MM.1S (cell line): ENCODE data around the gene MRPS35.

Experiments
- EZH2phosphoT487 ChIP-seq: fragments of 300-600 bp; sonication (generic); IDR thresholded peaks from 2 replicates; pipeline ENCODE4 v1.6.1; 2018; ENCODE audit warnings: antibody characterized with exemption, low read length
- TF ChIP-seq, protein P1 (sequence below): fragments of 300-600 bp; sonication (generic); IDR thresholded peaks from 2 replicates; pipeline ENCODE4 v1.5.1; 2016; ENCODE audit warnings: antibody characterized with exemption, low read length, mixed read lengths

DNA sequence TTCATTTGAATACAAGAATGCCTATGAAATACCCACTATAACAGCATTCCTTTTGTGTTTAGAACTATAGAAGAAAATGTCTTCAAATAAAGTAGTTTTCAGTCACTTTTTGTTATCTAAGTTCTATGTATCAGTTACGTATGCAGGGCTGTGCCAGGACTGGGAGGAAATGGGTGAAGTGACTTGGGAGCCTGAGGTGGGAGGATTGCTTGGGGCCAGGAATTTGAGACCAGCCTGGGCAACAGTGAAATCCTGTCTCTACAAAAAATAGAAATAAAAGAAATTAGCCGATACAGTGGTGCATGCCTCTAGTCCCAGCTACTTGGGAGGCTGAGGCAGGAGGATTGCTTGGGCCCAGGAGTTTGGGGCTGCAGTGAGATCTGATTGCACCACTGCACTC is 92.3 kb downstream of the MRPS35 start:
- TF ChIP-seq, protein P1, sequence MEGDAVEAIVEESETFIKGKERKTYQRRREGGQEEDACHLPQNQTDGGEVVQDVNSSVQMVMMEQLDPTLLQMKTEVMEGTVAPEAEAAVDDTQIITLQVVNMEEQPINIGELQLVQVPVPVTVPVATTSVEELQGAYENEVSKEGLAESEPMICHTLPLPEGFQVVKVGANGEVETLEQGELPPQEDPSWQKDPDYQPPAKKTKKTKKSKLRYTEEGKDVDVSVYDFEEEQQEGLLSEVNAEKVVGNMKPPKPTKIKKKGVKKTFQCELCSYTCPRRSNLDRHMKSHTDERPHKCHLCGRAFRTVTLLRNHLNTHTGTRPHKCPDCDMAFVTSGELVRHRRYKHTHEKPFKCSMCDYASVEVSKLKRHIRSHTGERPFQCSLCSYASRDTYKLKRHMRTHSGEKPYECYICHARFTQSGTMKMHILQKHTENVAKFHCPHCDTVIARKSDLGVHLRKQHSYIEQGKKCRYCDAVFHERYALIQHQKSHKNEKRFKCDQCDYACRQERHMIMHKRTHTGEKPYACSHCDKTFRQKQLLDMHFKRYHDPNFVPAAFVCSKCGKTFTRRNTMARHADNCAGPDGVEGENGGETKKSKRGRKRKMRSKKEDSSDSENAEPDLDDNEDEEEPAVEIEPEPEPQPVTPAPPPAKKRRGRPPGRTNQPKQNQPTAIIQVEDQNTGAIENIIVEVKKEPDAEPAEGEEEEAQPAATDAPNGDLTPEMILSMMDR: no peak
- TF ChIP-seq EZH2phosphoT487: no peak
